Breast epithelium (tissue), 3 donors: Measurements from ENCODE around the gene ZNF618.

ENCODE experiments used
- CTCF ChIP-seq, 3 donors: fragments of 450-650 bp; IDR thresholded peaks; one replicate each; pipeline ENCODE4 v1.5.1; 2016 to 2017; ENCODE audit warnings: antibody characterized with exemption in 3 of 3, mild to moderate bottlenecking in 3 of 3, moderate library complexity in 3 of 3
- POLR2A ChIP-seq: fragments of 450-650 bp; IDR thresholded peaks from one replicate; pipeline ENCODE4 v1.6.1; 2016; ENCODE audit warnings: antibody characterized with exemption, mild to moderate bottlenecking, moderate library complexity
- POLR2AphosphoS5 ChIP-seq, 3 donors: sonication (generic); formaldehyde crosslinking; IDR thresholded peaks; one replicate each; pipeline ENCODE4 v1.6.1; 2017; ENCODE audit warnings: antibody characterized with exemption in 3 of 3

GRCh38 chr9:113989017-113989713 lies 113.1 kb downstream of the ZNF618 start:
- TF ChIP-seq CTCF (IDR thresholded peaks at IDR 0.05) (no peak), POLR2A (no peak), POLR2AphosphoS5 (IDR thresholded peaks at IDR 0.05) (peak in 2 of 3 donors; percentile 44 to 57)
